CD4-positive, alpha-beta T cell (primary cell): ENCODE measurements around the gene PTPRD. TPM values are rescaled to one million over a fixed set of nuclear protein-coding genes. Genes with fewer than 3 reads are reported as not detected.

Experiments
- ATAC-seq: fragments of 200-7000 bp; cut with Tn5 transposase; one replicate; pipeline ENCODE4 v1.10.0; 2022; ENCODE audit warnings: mild to moderate bottlenecking; ENCODE audit not compliant: poor library complexity
- CTCF ChIA-PET: fragments of 350-600 bp; sonication (Branson Sonifier 250); formaldehyde crosslinking; loops from one replicate; lab custom pipeline; 2021; ENCODE audit warnings: antibody characterized with exemption, inconsistent platforms; lab: Charles Lee
- POLR2A ChIA-PET: fragments of 350-600 bp; sonication (Branson Sonifier 250); formaldehyde crosslinking; loops from one replicate; lab custom pipeline; 2021; ENCODE audit warnings: antibody characterized with exemption, inconsistent platforms; lab: Charles Lee
- DNase-seq, 14 experiments: peaks; one replicate each; pipeline ENCODE4 v3.0.0-alpha.2; 2013 to 2020; ENCODE audit warnings: mixed read lengths in 2 of 14
- H3K27ac ChIP-seq, 2 donors: one replicate each; pipeline versions ENCODE4 v1.5.1 to v1.7.0; 2013; ENCODE audit warnings: low read length in 2 of 2, low read depth in 1 of 2, mild to moderate bottlenecking in 1 of 2
- H3K27me3 ChIP-seq, 2 experiments: 1 replicate in 1 of 2; 2 replicates in 1 of 2; pipeline versions ENCODE4 v1.6.1 to v1.7.0; 2013; ENCODE audit warnings: low read length in 2 of 2, control low read depth in 1 of 2, mild to moderate bottlenecking in 1 of 2, moderate library complexity in 1 of 2; ENCODE audit not compliant: insufficient read depth in 2 of 2, control insufficient read depth in 1 of 2
- H3K36me3 ChIP-seq: one replicate; pipeline ENCODE4 v1.6.1; 2013; ENCODE audit warnings: low read length, control low read depth; ENCODE audit not compliant: insufficient read depth
- H3K4me1 ChIP-seq: one replicate; pipeline ENCODE4 v1.6.1; 2013; ENCODE audit warnings: low read length, control low read depth; ENCODE audit not compliant: insufficient read depth
- H3K4me3 ChIP-seq: one replicate; pipeline ENCODE4 v1.5.1; 2013; ENCODE audit warnings: mild to moderate bottlenecking, low read length, moderate library complexity
- H3K9me3 ChIP-seq, 2 experiments: 1 replicate in 1 of 2; 2 replicates in 1 of 2; pipeline versions ENCODE4 v1.6.1 to v1.7.0; 2013; ENCODE audit warnings: low read length in 2 of 2, mild to moderate bottlenecking in 2 of 2, control low read depth in 1 of 2, moderate library complexity in 1 of 2; ENCODE audit not compliant: control insufficient read depth in 1 of 2, insufficient read depth in 1 of 2
- H3K27ac Mint-ChIP-seq: one replicate; pipeline ENCODE4 v1.8.0; 2020; ENCODE audit warnings: mixed read lengths
- H3K27me3 Mint-ChIP-seq: one replicate; pipeline ENCODE4 v1.8.0; 2021; ENCODE audit warnings: mixed read lengths
- H3K36me3 Mint-ChIP-seq: one replicate; pipeline ENCODE4 v1.8.0; 2021; ENCODE audit warnings: low read depth, mixed read lengths
- H3K4me1 Mint-ChIP-seq: one replicate; pipeline ENCODE4 v1.8.0; 2021; ENCODE audit warnings: low read depth, mixed read lengths
- H3K4me3 Mint-ChIP-seq: one replicate; pipeline ENCODE4 v1.8.0; 2020; ENCODE audit warnings: mild to moderate bottlenecking, mixed read lengths
- H3K9me3 Mint-ChIP-seq: one replicate; pipeline ENCODE4 v1.8.0; 2020; ENCODE audit warnings: mixed read lengths
- CTCF ChIP-seq: fragments of 200-600 bp; IDR thresholded peaks from one replicate; pipeline ENCODE4 v1.8.0; 2022; ENCODE audit warnings: antibody characterized with exemption, mild to moderate bottlenecking
- intact Hi-C, 2 experiments: fragments of 100-400 bp; cut with DNase I in 1 of 2; cut with micrococcal nuclease in 1 of 2; formaldehyde crosslinking; loops; one replicate each; pipeline versions ENCODE4 v1.15.1 to v1.9.0; 2023 to 2025; cut with DNase I, micrococcal nuclease
- total RNA-seq, 174 experiments: library from RNA in 2 of 174; stranded (reverse) in 2 of 174; gene quantifications; one replicate each; pipeline ENCODE4 v1.2.3 and lab custom pipeline; 2021 to 2026

The PTPRD gene
- total RNA-seq, 2 experiments from 2014 or later, result not detected

GRCh38 chr9:9774471-9774870 lies 838.3 kb downstream of the PTPRD start:
- no peak for DNase-seq
- CTCF ChIA-PET, result no interaction called here
- Histone ChIP-seq H3K27me3 (no peaks in the 10 kb centered on the region), H3K27ac (no peak overlapping the region), H3K4me1 (no peaks in the 10 kb centered on the region), H3K36me3 (no peaks in the 10 kb centered on the region), H3K9me3 (peaks cover 0 to 5% of the 10 kb centered on the region in 2 experiments), H3K4me3 (no peak overlapping the region)
- intact Hi-C loops, result no loop called here
- Mint-ChIP-seq H3K4me3 (no peak overlapping the region), H3K36me3 (no peaks in the 10 kb centered on the region), H3K27me3 (no peaks in the 10 kb centered on the region), H3K9me3 (no peaks in the 10 kb centered on the region), H3K4me1 (no peaks in the 10 kb centered on the region), H3K27ac (no peak overlapping the region)
- POLR2A ChIA-PET, result no interaction called here
- TF ChIP-seq CTCF, result no peak
- no peak for ATAC-seq

GRCh38 chr9:9771314-9771713 lies 841.5 kb downstream of the PTPRD start:
- H3K4me3 ChIP-seq, result no peak overlapping the region
- no peaks in the 10 kb centered on the region for H3K36me3 Mint-ChIP-seq
- H3K9me3 ChIP-seq, result no peaks in the 10 kb centered on the region
- no peak for ATAC-seq
- no peaks in the 10 kb centered on the region for H3K27me3 Mint-ChIP-seq
- intact Hi-C loops, result no loop called here
- no peak for TF ChIP-seq CTCF
- ChIA-PET POLR2A (no interaction called here), CTCF (no interaction called here)
- no peak overlapping the region for H3K4me3 Mint-ChIP-seq
- DNase-seq, result no peak
- H3K27ac Mint-ChIP-seq, result no peak overlapping the region
- no peaks in the 10 kb centered on the region for H3K4me1 ChIP-seq
- no peaks in the 10 kb centered on the region for H3K27me3 ChIP-seq
- no peaks in the 10 kb centered on the region for H3K36me3 ChIP-seq
- H3K27ac ChIP-seq, result no peak overlapping the region
- H3K9me3 Mint-ChIP-seq, result peaks cover 1% of the 10 kb centered on the region
- H3K4me1 Mint-ChIP-seq, result no peaks in the 10 kb centered on the region

- H3K27ac ChIP-seq, result no peak overlapping the region
- CTCF ChIA-PET, result no interaction called here
- H3K4me1 ChIP-seq, result no peaks in the 10 kb centered on the region
- POLR2A ChIA-PET, result no interaction called here
- DNase-seq (no peak), ATAC-seq (no peak)
- Mint-ChIP-seq H3K4me3 (no peak overlapping the region), H3K4me1 (no peaks in the 10 kb centered on the region), H3K36me3 (no peaks in the 10 kb centered on the region), H3K27me3 (no peaks in the 10 kb centered on the region), H3K27ac (no peak overlapping the region), H3K9me3 (peaks cover 5% of the 10 kb centered on the region)
- H3K27me3 ChIP-seq, result no peaks in the 10 kb centered on the region
- peaks cover 0 to 4% of the 10 kb centered on the region in 2 experiments for H3K9me3 ChIP-seq
- H3K4me3 ChIP-seq, result no peak overlapping the region
- intact Hi-C loops, result no loop called here
- H3K36me3 ChIP-seq, result no peaks in the 10 kb centered on the region
- TF ChIP-seq CTCF, result no peak
Observed at GRCh38 chr9:9764821-9765220, 848.0 kb downstream of the PTPRD start.
